GM21390 (cell line): ENCODE measurements around the gene ZNF239.
"Not testable (repeated sequence)": the region's sequence is repeated elsewhere in the genome, so short reads cannot be mapped to it uniquely, and the experiment has no call there.

Experiments used
- ATAC-seq: cut with Tn5 transposase; IDR thresholded peaks from one replicate; pipeline ENCODE4 v1.9.1; 2021; ENCODE audit not compliant: unreplicated experiment

Gene ZNF239

DNA sequence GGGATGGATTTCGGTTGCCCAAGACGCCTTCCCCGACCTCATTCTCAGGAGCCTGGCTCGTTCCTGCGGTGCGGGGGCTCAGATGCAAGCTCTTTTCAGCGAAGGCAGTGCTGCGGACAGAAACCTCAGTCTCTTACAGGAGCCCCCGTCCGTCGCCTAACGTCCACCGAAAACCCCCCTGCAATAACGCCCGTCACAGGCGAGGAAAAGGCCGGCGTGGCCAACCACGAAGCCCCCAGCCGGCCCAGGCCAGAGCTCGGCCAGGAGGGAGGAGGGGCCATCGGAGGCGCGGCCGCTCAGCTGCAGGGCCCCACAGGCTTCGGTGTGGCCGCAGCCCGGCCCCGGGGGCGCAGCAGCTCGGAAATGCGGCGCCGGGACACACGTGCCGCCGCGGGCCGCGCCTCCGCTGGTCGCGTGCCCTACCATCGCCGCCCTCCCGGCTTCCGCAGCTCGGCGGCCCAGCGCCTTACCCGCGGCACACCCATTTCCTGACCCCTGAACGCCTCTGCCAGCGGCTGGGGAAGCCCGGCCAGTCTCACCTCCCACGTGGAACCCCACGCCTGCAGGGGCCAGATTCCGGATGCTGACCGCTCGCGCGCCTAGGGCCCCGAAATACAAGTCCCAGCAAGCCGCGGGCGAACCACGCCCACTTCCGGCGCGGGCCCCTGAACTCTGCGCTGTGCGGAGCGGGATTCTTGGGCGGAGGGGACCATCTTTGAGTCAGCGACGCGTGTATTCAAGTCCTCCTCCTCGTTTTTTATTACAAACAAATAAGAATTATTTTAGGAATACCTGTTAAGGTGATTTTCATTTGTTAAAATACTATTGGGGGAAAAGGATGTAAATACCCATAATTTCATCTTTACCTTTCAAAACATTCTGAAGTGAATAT, at the start of gene ZNF239:
ZNF239 (minus strand) TSS at position 616 of the 892 bp plus-strand sequence. CDS start 16,537 bp downstream, outside the sequence.
- peak; percentile 89 for ATAC-seq

- no peak for ATAC-seq
Observed at GRCh38 chr10:43623351-43623750, 48.9 kb upstream of the ZNF239 start.

- ATAC-seq: no peak
Observed at GRCh38 chr10:43622038-43622437, 47.6 kb upstream of the ZNF239 start.

GRCh38 chr10:43619368-43619767, 45.0 kb upstream of the ZNF239 start:
- no peak for ATAC-seq

DNA sequence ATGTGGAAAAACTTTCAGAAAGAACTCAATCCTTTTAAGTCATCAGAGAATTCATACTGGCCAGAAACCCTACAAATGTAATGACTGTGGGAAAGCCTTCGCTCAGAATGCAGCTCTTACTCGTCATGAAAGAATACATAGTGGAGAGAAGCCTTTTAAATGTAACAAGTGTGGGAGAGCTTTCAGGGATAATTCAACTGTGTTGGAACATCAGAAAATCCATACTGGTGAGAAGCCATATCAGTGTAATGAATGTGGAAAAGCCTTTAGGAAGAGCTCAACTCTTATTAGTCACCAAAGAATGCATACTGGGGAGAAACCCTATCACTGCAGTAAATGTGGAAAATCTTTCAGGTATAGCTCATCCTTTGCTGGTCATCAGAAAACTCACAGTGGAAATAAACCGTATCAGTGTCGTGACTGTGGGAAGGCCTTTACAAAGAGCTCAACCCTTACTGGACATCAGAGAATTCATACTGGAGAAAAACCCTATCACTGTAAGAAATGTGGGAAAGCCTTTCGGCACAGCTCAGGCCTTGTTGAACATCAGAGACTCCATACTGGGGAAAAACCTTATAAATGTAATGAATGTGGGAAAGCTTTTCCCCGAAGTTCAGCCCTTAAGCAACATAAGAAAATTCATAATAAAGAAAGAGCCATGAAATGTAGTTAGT, 42.4 kb upstream of the ZNF239 start:
- no peak for ATAC-seq

- ATAC-seq: no peak
Observed at GRCh38 chr10:43610636-43611035, 36.2 kb upstream of the ZNF239 start.

- ATAC-seq: no peak
Observed at GRCh38 chr10:43607199-43607573, 32.8 kb upstream of the ZNF239 start.

GRCh38 chr10:43606323-43607198, 32.1 kb upstream of the ZNF239 start, which contains the start of gene ZNF485:
ZNF485 (plus strand) TSS chr10:43606438; CDS start chr10:43607051, 613 bp downstream.
- ATAC-seq: peak; percentile 99

DNA sequence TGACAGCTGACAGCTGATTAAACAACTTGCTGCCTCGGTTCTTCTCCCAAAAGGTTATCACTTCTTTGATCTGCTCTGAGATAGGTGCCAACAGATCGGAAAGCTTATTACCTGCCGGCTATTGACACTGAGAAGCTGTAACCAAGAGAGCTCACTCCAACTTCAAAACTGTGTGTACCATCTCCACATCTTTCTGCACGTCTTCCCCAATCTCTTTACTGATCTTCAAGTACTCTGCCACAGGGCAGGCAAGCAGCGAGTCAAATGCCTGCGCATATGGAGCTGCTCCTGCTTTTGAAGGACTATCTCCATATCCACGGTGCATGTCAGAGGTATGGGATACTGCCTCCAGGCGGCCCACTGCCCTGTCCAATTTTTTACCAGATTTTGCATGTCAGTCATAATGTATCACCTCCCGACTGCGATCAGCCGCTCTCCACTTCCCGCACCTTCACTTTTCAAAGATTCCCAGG, 31.5 kb upstream of the ZNF239 start:
- ATAC-seq: peak; percentile 16

- ATAC-seq: not testable (repeated sequence)
Observed at GRCh38 chr10:43601576-43601975, 27.2 kb upstream of the ZNF239 start.

DNA sequence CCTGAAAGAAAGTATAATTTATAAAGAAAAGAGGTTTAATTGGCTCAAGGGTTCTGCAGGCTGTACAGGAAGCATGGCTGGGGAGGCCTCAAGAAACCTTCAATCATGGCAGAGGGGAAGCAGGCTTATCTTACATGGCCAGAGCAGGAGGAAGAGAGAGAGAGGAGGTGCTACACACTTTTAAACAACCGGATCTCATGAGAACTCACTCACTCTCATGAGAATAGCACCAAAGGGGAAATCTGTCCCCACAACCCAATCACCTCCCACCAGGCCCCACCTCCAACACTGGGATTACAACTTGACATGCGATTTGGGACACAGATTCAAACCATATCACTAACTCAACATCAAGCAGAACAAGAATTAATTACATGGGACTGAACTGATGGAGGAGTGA, 24.9 kb upstream of the ZNF239 start:
- no peak for ATAC-seq

- ATAC-seq: no peak
Observed at GRCh38 chr10:43598446-43598845, 24.0 kb upstream of the ZNF239 start.

- ATAC-seq: no peak
Observed at GRCh38 chr10:43596546-43596945, 22.1 kb upstream of the ZNF239 start.

DNA sequence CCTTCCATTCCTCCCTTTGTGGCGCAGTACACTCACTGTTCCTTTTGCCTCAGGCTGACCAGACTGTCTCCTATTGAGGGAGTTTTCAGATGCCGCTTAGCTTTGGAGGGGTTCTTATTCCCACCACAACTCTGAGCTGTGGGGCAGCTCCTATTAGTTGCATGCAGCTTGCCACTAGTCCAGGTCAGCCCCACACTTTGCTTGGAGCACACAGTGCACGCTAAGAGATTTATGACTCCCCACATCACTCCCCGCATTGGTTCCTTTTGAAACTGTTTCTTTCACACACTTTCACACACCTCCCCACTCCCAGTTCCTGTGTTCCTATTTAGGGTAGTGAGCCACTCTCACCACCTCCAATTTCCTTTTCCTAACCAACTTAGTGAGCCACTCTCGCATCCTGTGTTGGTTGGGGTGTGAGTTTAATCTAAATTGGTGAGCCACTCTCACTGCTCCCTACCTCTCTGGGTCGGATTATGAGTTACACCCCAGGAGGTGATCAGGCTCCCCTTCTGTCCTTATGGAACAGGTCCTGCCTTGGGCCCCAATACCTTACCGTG, 21.4 kb upstream of the ZNF239 start:
- ATAC-seq: peak; percentile 65

DNA sequence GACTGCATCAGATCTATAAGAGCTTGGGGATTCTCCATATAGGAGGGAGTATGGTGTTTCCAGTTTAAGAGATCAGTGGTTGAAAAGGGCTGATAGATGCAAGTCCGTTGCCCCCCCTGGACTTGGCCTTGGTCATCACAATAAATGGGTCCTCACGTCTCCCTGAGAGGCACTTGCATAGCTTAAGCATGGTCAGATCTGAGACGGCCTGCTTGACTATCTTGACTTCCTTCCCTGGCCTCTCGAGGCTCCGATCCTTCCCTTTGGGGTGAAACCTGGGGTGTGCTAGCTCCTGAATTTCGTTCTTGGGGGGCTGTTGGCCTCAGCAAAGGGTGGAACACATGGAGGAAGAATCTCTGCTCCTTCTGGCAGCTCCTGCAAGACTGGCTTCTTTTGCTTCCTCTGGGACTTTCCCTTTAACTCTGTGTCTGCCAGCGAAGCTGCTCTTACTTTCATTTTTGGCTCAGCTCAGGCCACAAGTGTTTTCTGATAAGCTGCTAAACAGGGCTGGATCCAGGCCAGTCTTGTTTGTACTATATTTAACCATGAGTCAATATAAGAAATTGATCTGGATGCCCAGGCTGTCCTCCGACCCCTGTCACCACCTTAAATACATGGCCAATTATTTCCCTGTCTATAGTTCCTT, 20.7 kb upstream of the ZNF239 start:
- peak; percentile 91 for ATAC-seq

GRCh38 chr10:43591303-43591904, 17.0 kb upstream of the ZNF239 start:
- ATAC-seq: no peak

DNA sequence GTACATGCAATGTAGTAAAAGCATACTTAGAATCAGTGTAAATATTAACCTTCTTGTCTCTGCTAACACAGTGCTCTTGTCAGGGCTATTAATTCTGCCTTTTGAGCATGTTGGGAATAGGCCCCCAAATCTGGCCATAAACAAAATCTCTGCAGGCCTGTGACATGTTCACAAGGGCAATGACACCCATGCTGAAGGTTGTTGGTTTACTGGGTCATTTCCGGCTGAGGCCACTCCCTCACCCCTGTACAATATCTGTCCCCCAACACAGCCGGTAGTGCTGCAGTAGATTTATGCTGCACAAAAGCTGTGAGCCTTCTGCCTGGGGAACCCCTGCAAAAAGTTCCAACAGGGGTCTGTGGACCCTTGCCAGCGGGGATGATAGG, 12.3 kb upstream of the ZNF239 start:
- ATAC-seq: not testable (repeated sequence)

DNA sequence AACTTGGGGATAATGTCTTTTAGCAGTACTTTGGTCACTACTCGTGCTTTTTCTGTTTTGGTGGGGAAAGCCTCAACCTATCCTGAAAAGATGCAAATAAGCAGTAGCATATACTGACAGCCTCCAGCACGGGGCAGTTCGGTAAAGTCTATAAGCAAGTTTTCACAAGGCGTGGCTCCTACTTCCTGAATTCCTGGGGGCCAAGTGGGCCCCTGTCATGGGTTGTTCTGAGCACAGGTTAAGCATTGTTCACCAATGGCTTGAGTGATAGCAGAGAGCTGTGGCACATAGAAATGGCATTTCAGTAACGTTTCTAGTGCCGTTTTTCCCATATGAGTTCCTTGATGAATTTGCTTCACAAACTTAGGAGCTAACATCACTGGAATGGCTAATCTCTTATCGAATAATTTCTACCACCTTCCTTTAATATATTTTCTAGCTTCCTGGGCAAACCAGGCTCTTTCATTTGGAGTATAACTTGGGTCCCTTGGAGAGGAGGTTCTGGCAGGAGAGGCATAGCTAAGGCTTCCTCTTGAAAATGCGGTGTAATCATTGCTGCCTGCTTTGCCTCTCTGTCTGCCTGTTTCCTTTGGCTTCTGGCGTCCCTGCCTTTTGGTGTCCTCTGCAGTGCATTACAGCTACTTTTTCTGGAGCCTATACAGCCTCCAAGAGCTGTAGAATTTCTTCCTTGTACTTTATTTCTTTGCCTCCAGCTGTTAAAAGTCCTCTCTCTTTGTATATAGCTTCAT, 11.7 kb upstream of the ZNF239 start:
- ATAC-seq: no peak

DNA sequence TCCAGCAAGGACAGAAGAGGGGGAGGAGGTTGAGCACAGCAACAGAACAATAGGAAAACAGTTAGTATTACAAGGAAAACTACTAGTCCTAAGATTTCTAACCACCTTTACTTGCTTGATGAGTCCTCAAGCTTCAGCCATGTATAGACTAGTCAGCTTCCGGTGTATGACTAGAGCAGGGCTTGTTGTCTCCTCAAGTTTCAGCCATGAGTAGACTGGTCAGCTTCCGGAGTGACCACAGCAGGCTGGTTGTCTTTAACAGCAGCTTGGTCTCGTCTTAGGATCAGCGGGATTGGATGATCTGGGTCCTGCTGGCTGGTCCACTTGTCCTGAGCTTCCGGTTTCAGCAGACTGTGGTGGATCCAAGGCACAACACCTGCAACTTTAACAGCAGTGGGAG, 10.6 kb upstream of the ZNF239 start:
- no peak for ATAC-seq
